D721Med (cell line): ENCODE results near the gene GIPC3.

Experiments used
- DNase-seq: peaks from one replicate; pipeline ENCODE4 v3.0.0; 2011; ENCODE audit warnings: low spot score; ENCODE audit not compliant: insufficient read length
- FAIRE-seq: peaks from 2 replicates; lab custom pipeline; 2011; peaks lifted over from hg19 to GRCh38; lab: Jason Lieb, UNC
- CTCF ChIP-seq: IDR thresholded peaks from 2 replicates; pipeline ENCODE4 v1.5.1; 2012; ENCODE audit warnings: mild to moderate bottlenecking, control low read depth; ENCODE audit not compliant: insufficient read depth; ENCODE audit errors: missing control alignments

GIPC3 gene

GRCh38 chr19:3590991-3591659 lies 5.8 kb downstream of the GIPC3 start:
- no peak for TF ChIP-seq CTCF
- DNase-seq (no peak), FAIRE-seq (no peak)

- no peak for TF ChIP-seq CTCF
- DNase-seq (no peak), FAIRE-seq (no peak)
Observed at GRCh38 chr19:3591876-3592613, 6.8 kb downstream of the GIPC3 start.

GRCh38 chr19:3593156-3593555 lies 7.9 kb downstream of the GIPC3 start:
- FAIRE-seq (no peak), DNase-seq (no peak)
- TF ChIP-seq CTCF = no peak

GRCh38 chr19:3595521-3596061 lies 10.3 kb downstream of the GIPC3 start:
- TF ChIP-seq CTCF = no peak
- DNase-seq = no peak
- FAIRE-seq = no peak

GRCh38 chr19:3599776-3600187 lies 14.5 kb downstream of the GIPC3 start:
- no peak for FAIRE-seq
- DNase-seq = no peak
- TF ChIP-seq CTCF = no peak

- FAIRE-seq = no peak
- no peak for DNase-seq
- no peak for TF ChIP-seq CTCF
Observed at GRCh38 chr19:3601021-3601420, 15.7 kb downstream of the GIPC3 start.
